Body of pancreas (tissue), 4 donors: ENCODE results near the gene CAPN3. TPM values are rescaled to one million over a fixed set of nuclear protein-coding genes. Genes with fewer than 3 reads are reported as not detected.

ENCODE experiments used
- ATAC-seq: fragments of 150-250 bp; one replicate; pipeline ENCODE4 v1.9.1; 2016
- DNase-seq, 4 donors: peaks; one replicate each; pipeline ENCODE4 v3.0.0-alpha.2; 2019
- H3K27ac ChIP-seq, 4 donors: fragments of 200-600 bp; sonication (generic); 1 replicate in 3 of 4; 2 replicates in 1 of 4; pipeline versions ENCODE4 v1.5.1 to v1.6.1; 2016 to 2019; ENCODE audit warnings: mild to moderate bottlenecking in 1 of 4, mixed read lengths in 1 of 4, moderate library complexity in 1 of 4
- H3K27me3 ChIP-seq, 2 donors: fragments of 200-600 bp; sonication (generic); one replicate each; pipeline ENCODE4 v1.6.0; 2016; ENCODE audit warnings: mild to moderate bottlenecking in 1 of 2
- H3K36me3 ChIP-seq, 2 donors: fragments of 200-600 bp; sonication (generic); replicated peaks in 1 of 2; 2 replicates each; pipeline ENCODE4 v1.5.1; 2016; ENCODE audit warnings: low read depth in 2 of 2; ENCODE audit not compliant: insufficient read depth in 1 of 2
- H3K4me1 ChIP-seq: fragments of 200-600 bp; sonication (generic); one replicate; pipeline ENCODE4 v1.6.0; 2016
- H3K4me3 ChIP-seq, 2 donors: fragments of 200-600 bp; sonication (generic); 1 replicate in 1 of 2; 2 replicates in 1 of 2; pipeline ENCODE4 v1.5.1; 2016 to 2019
- H3K9me3 ChIP-seq, 3 donors: fragments of 200-600 bp; sonication (generic); 1 replicate in 2 of 3; 2 replicates in 1 of 3; pipeline ENCODE4 v1.5.1; 2016
- CTCF ChIP-seq, 7 experiments: fragments of 450-650 bp in 4 of 7; fragments of 200-600 bp in 3 of 7; sonication (generic) in 3 of 7; IDR thresholded peaks; one replicate each; pipeline ENCODE4 v1.5.1; 2016 to 2019; ENCODE audit warnings: antibody characterized with exemption in 7 of 7
- POLR2A ChIP-seq, 3 donors: fragments of 450-650 bp; IDR thresholded peaks; one replicate each; pipeline ENCODE4 v1.6.1; 2016; ENCODE audit warnings: antibody characterized with exemption in 3 of 3, mild to moderate bottlenecking in 2 of 3
- WGBS, 2 donors: methylation state at CpG; one replicate each; pipeline ENCODE4 v1.1.5; 2017; 5-methylcytosine and 5-hydroxymethylcytosine counted together
- intact Hi-C: fragments of 100-400 bp; cut with DNase I; formaldehyde crosslinking; loops from one replicate; pipeline ENCODE4 v1.15.1; 2023
- small RNA-seq: library from RNA; depleted of rRNA; stranded (forward); fragments of <200 nt; gene quantifications from one replicate; pipeline ENCODE3, GENCODE V24; 2016
- total RNA-seq, 2 donors: library from RNA; depleted of rRNA; stranded (reverse); fragments of >200 nt; gene quantifications; one replicate each; pipeline ENCODE4 v1.1.0, GENCODE V29; 2016

The CAPN3 gene
- total RNA-seq, 2 donors from 2014 or later: 6.3 to 9.6 TPM

DNA sequence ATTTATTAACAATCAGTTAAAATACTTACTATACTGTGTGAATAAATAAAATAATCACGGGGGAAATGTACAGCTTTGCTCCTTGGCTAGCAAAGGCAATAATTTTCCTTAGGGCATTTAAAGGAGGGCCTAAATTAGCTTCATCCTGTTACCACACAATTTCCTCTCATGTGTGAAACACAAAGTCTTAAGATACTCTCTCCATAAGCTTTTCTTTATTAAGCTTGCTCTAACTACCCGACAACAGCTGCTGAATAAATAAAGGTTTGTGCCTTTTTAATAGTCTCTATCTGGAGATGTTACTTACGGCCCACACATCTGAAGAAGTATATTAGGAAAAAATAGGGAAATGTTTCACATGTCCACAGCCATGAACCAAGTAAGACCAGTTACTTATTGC is 102.0 kb downstream of the CAPN3 start:
- no peak overlapping the region for H3K27ac ChIP-seq
- ATAC-seq: no peak

More for the DNA sequence above, 102.0 kb downstream of the CAPN3 start:
- Histone ChIP-seq H3K27me3 (no peaks in the 10 kb centered on the region), H3K4me1 (peaks cover 21% of the 10 kb centered on the region), H3K36me3 (peaks cover 0 to 6% of the 10 kb centered on the region in 2 donors), H3K9me3 (no peaks in the 10 kb centered on the region), H3K4me3 (no peak overlapping the region)
- 60 to 75% methylated on average over 3 of the region's 3 CpGs for WGBS, 2 donors
- intact Hi-C loops: no loop called here
- TF ChIP-seq CTCF (IDR thresholded peaks at IDR 0.05) (no peak), POLR2A (IDR thresholded peaks at IDR 0.05) (no peak)
- no peak for DNase-seq

Small RNAs within 50 kb of the gene (small RNA-seq; reads per million reads assigned to genes)
- not detected for gene RNU6-188P

Other genes with a start within 250 kb of the CAPN3 start
- 1 to 10 TPM; 1.6 to 2.0 TPM for gene PLA2G4F, start 202.9 kb upstream of the CAPN3 start, total RNA-seq
- 100 to 1,000 TPM in 1 of 2 donors, 10 to 100 TPM in 1; 48.5 to 133 TPM for gene VPS39, start 151.2 kb upstream of the CAPN3 start, total RNA-seq
- gene GANC, start 86.3 kb upstream of the CAPN3 start, total RNA-seq: 10 to 100 TPM; 11.9 to 21.1 TPM
- gene TMEM87A, start 86.1 kb upstream of the CAPN3 start, total RNA-seq: 10 to 100 TPM; 31.4 to 36.6 TPM
- gene ZNF106, start 131.6 kb downstream of the CAPN3 start, total RNA-seq: 10 to 100 TPM; 28.0 to 37.6 TPM
- 10 to 100 TPM; 29.8 to 42.2 TPM for gene SNAP23, start 136.1 kb downstream of the CAPN3 start, total RNA-seq
- 1 to 10 TPM; 6.9 to 8.3 TPM for gene LRRC57, start 189.3 kb downstream of the CAPN3 start, total RNA-seq
- 10 to 100 TPM in 1 of 2 donors, 1 to 10 TPM in 1; 8.6 to 24.7 TPM for gene HAUS2, start 189.3 kb downstream of the CAPN3 start, total RNA-seq
- gene STARD9, start 216.1 kb downstream of the CAPN3 start, total RNA-seq: 1 to 10 TPM; 1.3 to 4.7 TPM